Right renal cortex interstitium (tissue), 3 donors: ENCODE measurements around the gene EEA1. TPM values are rescaled to one million over a fixed set of nuclear protein-coding genes. Genes with fewer than 3 reads are reported as not detected.

Source experiments
- DNase-seq, 3 donors: peaks; one replicate each; pipeline ENCODE4 v3.0.0-alpha.2; 2013; ENCODE audit warnings: low read depth in 3 of 3, low spot score in 2 of 3
- polyA plus RNA-seq, 3 donors: library from polyadenylated mRNA; unstranded; fragments of 120-200 nt; gene quantifications; one replicate each; pipeline ENCODE4 v1.2.1, GENCODE V29; 2013; ENCODE audit not compliant: insufficient read length in 3 of 3

Gene EEA1
- polyA plus RNA-seq, 3 donors, result 15.9 to 19.1 (median 18.0) TPM

- DNase-seq, result no peak
These were observed 202.2 kb downstream of the EEA1 start for GRCh38 chr12:92726850-92727249.

DNA sequence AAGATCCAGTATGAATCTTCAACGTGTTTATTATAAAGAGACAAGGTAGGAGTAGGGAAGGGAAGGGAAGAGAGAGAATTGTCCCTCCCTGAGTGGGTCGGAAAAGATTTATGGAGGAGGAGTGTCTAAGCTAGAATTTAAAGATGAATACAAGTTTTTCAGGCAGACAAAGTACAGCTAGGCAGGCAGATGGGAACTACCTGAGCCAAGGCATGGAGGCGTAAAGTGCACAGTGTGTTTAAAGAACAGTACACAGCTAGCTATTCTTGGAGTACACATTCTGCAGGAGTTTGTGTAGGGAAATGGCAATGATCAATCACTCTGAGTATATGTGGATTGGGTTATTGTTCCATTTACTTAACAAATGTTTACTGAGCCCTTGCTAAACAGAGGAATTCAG is 206.2 kb downstream of the EEA1 start:
- DNase-seq, result no peak

DNA sequence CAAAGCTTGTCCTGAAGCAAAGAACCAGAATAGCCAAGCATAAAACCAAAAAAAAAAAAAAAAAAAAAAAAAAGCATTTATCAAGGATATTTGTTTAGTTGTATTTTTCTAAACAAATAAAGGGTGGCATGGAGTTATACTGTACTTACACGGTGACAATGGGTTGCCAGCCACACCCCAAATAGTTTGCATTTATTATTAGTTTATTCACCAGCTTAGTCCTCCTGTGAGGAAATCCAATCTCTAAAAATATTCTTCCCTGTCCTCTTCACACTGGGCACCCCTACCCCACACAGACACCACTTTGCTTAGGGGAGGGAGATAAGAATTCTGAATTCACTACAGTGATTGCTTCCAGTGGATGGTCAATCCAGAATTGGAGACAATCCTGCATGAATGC is 207.4 kb downstream of the EEA1 start:
- no peak for DNase-seq

- no peak for DNase-seq
These were observed 208.0 kb downstream of the EEA1 start for GRCh38 chr12:92721130-92721529.

Other genes starting within 250 kb of the EEA1 start
- under 1 TPM; 0.64 to 0.76 (median 0.72) TPM for gene PLEKHG7, start 226.3 kb downstream of the EEA1 start, polyA plus RNA-seq